Fibroblast of peridontal ligament (primary cell): ENCODE measurements around the gene MYOF.
A peak's percentile ranks its signal among the peaks of the same experiment; 100 is the strongest.
"Not testable (repeated sequence)": the region's sequence is repeated elsewhere in the genome, so short reads cannot be mapped to it uniquely, and the experiment has no call there.

ENCODE experiments used
- DNase-seq: peaks from one replicate; pipeline ENCODE4 v3.0.0-alpha.2; 2010; ENCODE audit errors: extremely low read depth

Gene MYOF

DNA sequence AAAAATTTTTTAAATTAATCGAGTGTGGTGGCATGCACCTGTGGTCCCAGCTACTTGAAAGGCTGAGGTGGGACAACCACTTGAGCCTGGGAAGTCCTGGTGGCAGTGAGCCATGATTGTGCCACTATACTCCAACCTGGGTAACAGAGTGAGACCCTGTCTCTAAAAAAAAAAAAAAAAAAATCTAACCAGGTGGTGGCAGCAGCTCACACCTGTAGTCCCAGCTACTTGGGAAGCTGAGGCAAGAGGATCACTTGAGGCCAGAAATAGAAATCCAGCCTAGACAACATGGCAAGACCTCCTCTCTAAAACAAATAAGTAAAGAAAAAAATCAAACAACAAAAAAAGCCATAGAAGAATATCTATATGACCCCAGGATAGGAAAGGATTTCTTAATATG lies 3.6 kb upstream of the MYOF start:
- no peak for DNase-seq

DNA sequence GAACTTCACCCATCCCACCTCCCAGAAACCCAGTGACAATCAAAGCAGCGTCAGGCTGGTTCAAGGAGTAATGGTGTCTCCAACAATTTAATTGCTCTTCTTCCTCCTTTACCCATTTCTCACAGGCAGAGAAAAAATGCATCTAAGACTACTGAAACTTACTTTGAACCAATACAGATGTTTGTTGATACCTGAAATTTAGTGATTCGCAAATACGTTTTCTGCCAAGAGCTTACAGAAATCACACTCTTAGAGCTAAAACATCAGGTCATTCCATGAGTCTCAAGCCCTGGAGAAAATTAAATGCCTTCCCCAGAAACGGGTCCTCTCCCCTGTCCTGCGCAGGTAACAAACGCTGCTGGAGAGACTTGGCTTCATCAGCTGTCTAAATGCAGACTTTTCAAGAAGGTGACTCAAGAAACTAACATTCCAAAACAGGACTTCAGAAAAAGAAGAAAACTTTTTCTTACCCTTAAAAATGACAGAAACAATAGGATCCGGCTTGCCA lies 443 bp downstream of the MYOF start:
- peak; percentile 49 for DNase-seq

- no peak for DNase-seq
Measured at GRCh38 chr10:93478873-93479272, 3.3 kb downstream of the MYOF start.

DNA sequence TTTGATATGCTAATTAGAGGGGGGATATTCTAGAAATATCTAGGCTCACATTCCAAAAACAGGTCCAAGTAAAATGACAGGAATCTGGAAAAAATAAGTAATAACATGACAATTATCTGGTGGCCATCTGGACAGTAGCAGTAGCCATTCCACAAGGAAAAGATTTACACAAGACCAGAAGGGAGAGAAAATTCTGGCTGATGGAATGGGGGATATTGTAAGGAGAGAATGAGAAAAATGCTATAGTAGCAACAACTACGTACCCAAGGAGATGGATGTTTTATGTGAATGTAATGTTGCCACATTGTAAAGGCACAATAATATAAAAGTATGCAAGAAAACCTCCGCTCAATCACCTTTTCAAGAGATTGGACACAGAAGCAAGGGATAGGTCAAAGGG lies 5.4 kb downstream of the MYOF start:
- DNase-seq, result no peak

- DNase-seq, result no peak
Measured at GRCh38 chr10:93475871-93476270, 6.3 kb downstream of the MYOF start.

- DNase-seq, result no peak
Measured at GRCh38 chr10:93475227-93475626, 6.9 kb downstream of the MYOF start.

DNA sequence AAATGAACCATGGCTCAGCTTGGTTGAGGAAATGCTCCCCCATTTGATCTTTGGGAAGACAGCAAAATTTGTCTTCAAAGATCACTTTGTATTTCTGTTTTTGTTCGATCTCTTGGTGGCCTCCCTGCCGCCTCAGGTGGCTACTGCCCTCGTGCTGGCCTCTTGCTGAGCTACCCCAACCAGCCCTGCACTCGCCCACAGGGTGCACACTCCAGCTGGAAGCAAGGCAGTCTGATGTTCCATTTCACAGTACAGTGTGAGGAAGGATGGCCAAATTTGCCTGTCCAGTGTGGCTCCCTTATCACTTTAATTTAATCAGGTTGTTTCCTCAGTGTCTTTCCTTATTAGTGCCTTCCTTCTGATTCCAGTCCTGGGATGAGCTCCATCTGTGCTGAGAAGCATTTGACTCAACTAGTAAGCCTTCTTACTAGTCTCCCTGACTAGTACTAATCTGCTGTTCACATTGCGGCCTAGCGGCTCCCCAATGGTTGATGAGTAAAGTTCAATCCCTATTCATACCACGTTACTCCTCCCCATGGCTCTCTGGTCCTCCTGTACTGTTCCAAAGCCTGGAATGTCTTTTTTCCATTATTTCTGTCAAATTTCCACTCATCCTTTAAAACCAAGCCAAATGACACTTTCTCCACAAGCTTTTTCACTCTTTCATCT lies 8.2 kb downstream of the MYOF start:
- DNase-seq, result no peak

- no peak for DNase-seq
Measured at GRCh38 chr10:93473161-93473560, 9.0 kb downstream of the MYOF start.

- peak; percentile 98 for DNase-seq
Measured at GRCh38 chr10:93471110-93471651, 11.0 kb downstream of the MYOF start.

GRCh38 chr10:93469454-93469853 lies 12.7 kb downstream of the MYOF start:
- no peak for DNase-seq

DNA sequence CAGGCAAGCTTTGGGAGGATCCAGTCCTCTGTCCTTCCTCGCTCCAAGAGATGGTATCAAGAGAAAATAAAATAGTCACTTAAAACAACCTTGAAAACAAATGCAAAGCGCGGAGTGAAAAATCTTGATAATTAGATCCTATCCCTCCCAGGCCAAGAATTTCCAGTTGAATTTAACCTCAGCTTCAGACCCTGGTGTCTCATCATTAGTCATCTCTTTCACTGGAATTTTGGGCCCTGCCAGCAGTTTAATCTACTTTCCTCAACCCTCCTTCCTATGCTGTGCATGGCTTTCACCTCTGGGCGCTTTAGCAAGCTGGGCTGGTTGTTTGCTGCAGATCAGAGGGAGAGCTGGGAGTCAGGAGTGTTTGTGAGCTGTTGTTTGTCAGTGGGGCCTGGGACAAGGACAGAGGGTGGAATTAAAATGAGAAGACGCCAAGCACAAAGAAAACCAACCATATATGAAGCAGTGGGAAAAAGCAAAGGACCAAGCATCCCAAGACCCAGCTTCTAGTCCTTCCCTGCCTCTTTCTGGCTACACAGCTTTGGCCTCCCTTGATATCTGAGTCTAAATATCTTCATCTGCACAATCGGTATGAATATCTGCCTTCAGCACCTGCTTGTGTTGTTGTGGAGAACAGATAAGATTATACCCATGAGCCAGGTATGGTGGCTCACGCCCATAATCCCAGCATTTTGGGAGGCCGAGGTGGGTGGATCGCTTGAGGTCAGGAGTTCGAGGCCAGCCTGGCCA lies 13.5 kb downstream of the MYOF start:
- DNase-seq, result peak; percentile 96

- not testable (repeated sequence) for DNase-seq
Measured at GRCh38 chr10:93467635-93468034, 14.5 kb downstream of the MYOF start.

DNA sequence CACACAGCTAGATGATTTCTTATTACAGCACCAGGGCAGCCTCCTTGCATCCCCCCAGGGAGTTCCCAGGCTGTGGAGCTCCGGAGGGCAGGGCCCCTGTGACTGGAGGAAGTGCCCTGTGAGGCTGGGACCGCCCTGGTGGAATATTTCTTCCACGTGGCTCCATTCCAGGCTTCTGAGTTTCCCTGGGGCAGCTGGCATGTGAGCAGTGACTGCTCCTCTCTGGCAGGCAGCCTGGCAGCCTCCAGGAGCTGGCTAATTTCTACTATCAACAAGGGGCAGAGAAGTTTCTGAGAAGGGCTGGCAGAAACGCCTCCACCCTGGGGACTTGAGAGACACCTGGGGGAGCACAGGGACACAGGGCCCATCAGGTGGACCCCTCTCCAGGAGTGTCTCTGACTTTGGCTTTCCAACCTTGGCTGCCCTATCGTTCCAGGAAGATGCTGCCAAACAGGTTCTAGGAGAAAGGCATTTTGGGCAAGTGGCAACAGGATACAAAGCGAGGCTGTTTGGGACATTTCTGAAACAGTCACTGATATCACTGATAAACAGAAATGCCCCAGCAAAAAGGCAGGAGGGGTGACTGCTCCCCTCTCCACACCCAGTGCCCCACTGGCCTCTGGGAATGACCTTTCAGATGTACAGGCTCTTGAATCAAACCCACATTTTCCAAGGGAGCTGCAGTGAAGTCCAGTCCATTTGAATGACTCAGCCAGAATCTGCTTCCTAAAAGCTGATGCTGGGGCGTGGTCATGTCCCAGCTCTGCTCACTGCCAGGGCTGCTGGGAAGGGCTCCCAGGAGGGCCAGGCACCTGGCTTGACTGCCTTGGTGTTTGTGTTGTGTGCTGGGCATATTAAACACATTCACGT lies 16.1 kb downstream of the MYOF start:
- peak; percentile 96 for DNase-seq

GRCh38 chr10:93464776-93465388 lies 17.3 kb downstream of the MYOF start:
- DNase-seq, result no peak

DNA sequence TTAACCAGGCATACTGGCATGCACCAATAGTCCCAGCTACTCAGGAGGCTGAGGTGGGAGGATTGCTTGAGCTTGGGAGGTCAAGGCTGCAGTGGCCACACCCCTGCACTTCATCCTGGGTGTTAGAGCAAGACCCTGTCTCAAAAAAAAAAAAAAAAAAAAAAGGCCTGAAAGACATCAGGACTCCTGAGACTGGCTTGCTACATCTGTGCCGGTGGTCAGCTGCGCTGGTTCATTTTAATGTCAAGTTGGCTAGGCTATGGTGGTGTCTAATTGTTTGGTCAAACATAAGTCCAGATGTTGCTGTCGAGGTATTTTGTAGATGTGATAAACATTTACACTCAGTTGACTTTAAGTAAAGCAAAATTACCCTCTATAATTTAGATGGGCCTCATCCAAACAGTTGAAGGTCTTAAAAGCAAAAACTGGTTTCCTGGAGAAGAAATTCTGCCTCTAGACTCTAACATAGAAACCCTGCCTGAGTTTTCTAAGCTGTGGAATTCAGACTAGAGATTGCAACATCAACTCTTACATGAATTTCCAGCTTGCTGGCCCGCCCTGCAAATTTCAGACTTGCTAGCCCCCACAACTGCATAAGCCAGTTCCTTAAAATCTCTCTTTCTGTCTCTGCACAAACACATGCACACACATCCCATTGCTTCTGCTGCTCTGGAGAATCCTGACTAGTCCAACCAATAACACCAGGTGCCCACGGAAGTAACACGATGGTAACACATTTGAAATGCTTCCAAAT lies 18.2 kb downstream of the MYOF start:
- peak; percentile 89 for DNase-seq

GRCh38 chr10:93462881-93463280 lies 19.3 kb downstream of the MYOF start:
- DNase-seq, result no peak

DNA sequence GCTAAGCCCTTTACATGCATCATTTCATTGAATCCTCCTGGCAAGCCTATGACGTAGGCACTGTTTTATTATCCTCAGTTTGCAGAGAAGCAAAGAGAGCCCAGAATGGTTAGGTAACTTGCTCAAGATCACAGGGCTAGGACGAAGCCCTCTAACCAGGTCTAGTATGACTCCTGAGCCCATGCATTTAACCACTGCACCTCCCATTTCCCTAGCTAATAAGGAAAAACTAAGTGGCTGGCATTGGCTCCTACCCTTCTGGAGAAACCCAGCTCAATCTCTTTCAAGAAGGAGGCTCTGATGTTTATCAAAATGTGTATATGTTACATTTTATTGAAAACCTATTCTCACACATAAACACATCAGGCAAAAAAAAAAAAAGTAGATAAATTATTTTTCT lies 19.8 kb downstream of the MYOF start:
- DNase-seq, result no peak

GRCh38 chr10:93461807-93462178 lies 20.3 kb downstream of the MYOF start:
- no peak for DNase-seq

DNA sequence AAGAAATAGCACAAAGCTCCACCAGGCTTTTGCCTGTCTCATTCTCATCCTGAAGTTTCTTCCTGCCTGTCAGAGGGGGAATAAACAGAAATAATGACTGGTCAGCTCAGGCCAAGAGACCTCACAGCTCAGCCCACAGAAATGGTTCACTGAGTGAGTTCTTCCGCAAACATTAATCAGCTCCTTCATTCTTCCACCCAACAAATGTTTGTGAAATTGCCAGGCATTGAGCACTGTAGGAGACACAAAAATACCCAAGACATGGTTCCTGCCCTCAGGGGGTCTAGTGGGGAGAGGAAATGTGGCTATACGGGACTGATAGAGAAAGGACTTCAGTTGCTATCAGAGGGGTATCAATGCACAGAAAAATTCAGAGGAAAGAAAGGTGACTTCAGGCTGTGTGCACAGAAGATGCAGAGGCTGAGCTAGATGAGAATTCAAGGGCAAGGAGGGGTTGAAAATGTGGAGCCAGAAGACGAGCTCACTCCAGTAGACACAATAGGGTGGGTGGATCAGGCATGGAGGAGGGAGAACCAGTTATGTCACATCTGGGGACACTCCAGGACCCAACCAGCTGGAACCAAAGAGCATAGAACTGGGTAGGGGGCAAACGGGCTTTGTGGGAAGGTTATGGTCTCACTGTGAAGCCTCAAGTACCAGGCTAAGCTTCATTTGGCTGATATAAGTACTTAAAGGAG lies 20.9 kb downstream of the MYOF start:
- peak; percentile 75 for DNase-seq

GRCh38 chr10:93459466-93459865 lies 22.7 kb downstream of the MYOF start:
- DNase-seq, result no peak
